Liver (tissue), 9 donors: ENCODE data around the gene CDC42BPG. TPM values are rescaled to one million over a fixed set of nuclear protein-coding genes. Genes with fewer than 3 reads are reported as not detected.
A peak's percentile ranks its signal among the peaks of the same experiment; 100 is the strongest.

Experiments
- DNase-seq: peaks from one replicate; pipeline ENCODE4 v3.0.0-alpha.2; 2017; ENCODE audit warnings: low spot score
- H3K27ac ChIP-seq, 2 donors: one replicate each; pipeline ENCODE4 v1.7.0; 2013; ENCODE audit warnings: inconsistent platforms in 2 of 2, low read length in 2 of 2, control low read depth in 1 of 2, low read depth in 1 of 2, mild to moderate bottlenecking in 1 of 2
- H3K27me3 ChIP-seq, 4 donors: one replicate each; pipeline versions ENCODE4 v1.6.1 to v1.7.0; 2013; ENCODE audit warnings: low read length in 3 of 4, inconsistent platforms in 1 of 4, mild to moderate bottlenecking in 1 of 4, moderate library complexity in 1 of 4; ENCODE audit not compliant: control insufficient read depth in 4 of 4, insufficient read depth in 4 of 4
- H3K36me3 ChIP-seq, 4 donors: one replicate each; pipeline versions ENCODE4 v1.6.1 to v1.7.0; 2013; ENCODE audit warnings: low read length in 3 of 4, mild to moderate bottlenecking in 3 of 4, low read depth in 1 of 4, moderate library complexity in 1 of 4; ENCODE audit not compliant: control insufficient read depth in 4 of 4, insufficient read depth in 3 of 4
- H3K4me1 ChIP-seq, 4 donors: one replicate each; pipeline versions ENCODE4 v1.6.1 to v1.7.0; 2013; ENCODE audit warnings: low read length in 3 of 4, mild to moderate bottlenecking in 3 of 4, moderate library complexity in 1 of 4; ENCODE audit not compliant: control insufficient read depth in 4 of 4, insufficient read depth in 4 of 4
- H3K4me3 ChIP-seq, 3 donors: one replicate each; pipeline versions ENCODE4 v1.6.1 to v1.7.0; 2013; ENCODE audit warnings: low read length in 3 of 3, control low read depth in 1 of 3, low read depth in 1 of 3, mild to moderate bottlenecking in 1 of 3
- H3K9ac ChIP-seq, 2 donors: one replicate each; pipeline ENCODE4 v1.7.0; 2013; ENCODE audit warnings: low read length in 2 of 2, mild to moderate bottlenecking in 2 of 2, moderate library complexity in 2 of 2, control low read depth in 1 of 2, low read depth in 1 of 2
- H3K9me3 ChIP-seq, 4 donors: one replicate each; pipeline versions ENCODE4 v1.6.1 to v1.7.0; 2013; ENCODE audit warnings: low read length in 3 of 4; ENCODE audit not compliant: control insufficient read depth in 4 of 4
- ATF3 ChIP-seq: IDR thresholded peaks from 2 replicates; pipeline ENCODE4 v1.6.1; 2016; ENCODE audit warnings: antibody characterized with exemption
- CTCF ChIP-seq: fragments of 150-350 bp; IDR thresholded peaks from 2 replicates; pipeline ENCODE4 v1.5.1; 2017; ENCODE audit warnings: improper control_type of control experiment, low read depth, low read length; ENCODE audit not compliant: missing input control
- EGR1 ChIP-seq, 2 donors: IDR thresholded peaks; 2 replicates each; pipeline ENCODE4 v1.6.1; 2016 to 2018; ENCODE audit warnings: antibody characterized with exemption in 2 of 2, low read depth in 2 of 2
- FOXA1 ChIP-seq: IDR thresholded peaks from 2 replicates; pipeline ENCODE4 v1.6.1; 2016; ENCODE audit warnings: antibody characterized with exemption
- FOXA2 ChIP-seq: IDR thresholded peaks from 2 replicates; pipeline ENCODE4 v1.6.1; 2016; ENCODE audit warnings: antibody characterized with exemption
- GABPA ChIP-seq, 2 donors: IDR thresholded peaks in 1 of 2; conservative IDR thresholded peaks in 1 of 2; 2 replicates each; pipeline ENCODE4 v1.6.1; 2016; ENCODE audit warnings: antibody characterized with exemption in 2 of 2, mild to moderate bottlenecking in 1 of 2, moderate library complexity in 1 of 2
- HNF4A ChIP-seq, 2 donors: conservative IDR thresholded peaks; 2 replicates each; pipeline ENCODE4 v1.6.1; 2016; ENCODE audit warnings: antibody characterized with exemption in 2 of 2, mild to moderate bottlenecking in 2 of 2
- HNF4G ChIP-seq: IDR thresholded peaks from 2 replicates; pipeline ENCODE4 v1.6.1; 2016; ENCODE audit warnings: antibody characterized with exemption
- JUND ChIP-seq, 2 donors: IDR thresholded peaks; 2 replicates each; pipeline ENCODE4 v1.6.1; 2016; ENCODE audit warnings: antibody characterized with exemption in 2 of 2
- MAX ChIP-seq: IDR thresholded peaks from 2 replicates; pipeline ENCODE4 v1.6.1; 2016; ENCODE audit warnings: antibody characterized with exemption
- NR2F2 ChIP-seq: IDR thresholded peaks from 2 replicates; pipeline ENCODE4 v1.6.1; 2016; ENCODE audit warnings: antibody characterized with exemption
- RAD21 ChIP-seq, 2 donors: IDR thresholded peaks; 2 replicates each; pipeline ENCODE4 v1.6.1; 2016; ENCODE audit warnings: antibody characterized with exemption in 2 of 2, mild to moderate bottlenecking in 2 of 2
- RXRA ChIP-seq, 2 donors: IDR thresholded peaks; 2 replicates each; pipeline ENCODE4 v1.6.1; 2017 to 2018; ENCODE audit warnings: antibody characterized with exemption in 2 of 2, mild to moderate bottlenecking in 1 of 2
- SP1 ChIP-seq: IDR thresholded peaks from 2 replicates; pipeline ENCODE4 v1.6.1; 2018; ENCODE audit warnings: antibody characterized with exemption, mild to moderate bottlenecking
- TAF1 ChIP-seq: conservative IDR thresholded peaks from 2 replicates; pipeline ENCODE4 v1.6.1; 2016; ENCODE audit warnings: antibody characterized with exemption, mild to moderate bottlenecking
- YY1 ChIP-seq: IDR thresholded peaks from 2 replicates; pipeline ENCODE4 v1.6.1; 2016; ENCODE audit warnings: antibody characterized with exemption, mild to moderate bottlenecking
- ZBTB33 ChIP-seq: IDR thresholded peaks from 2 replicates; pipeline ENCODE4 v1.6.1; 2016; ENCODE audit warnings: antibody characterized with exemption
- WGBS: extraction: QIAGEN DNeasy Blood & Tissue Kit; methylation state at CpG from one replicate; pipeline ENCODE4 v1.1.7; 2013; 5-methylcytosine and 5-hydroxymethylcytosine counted together
- polyA plus RNA-seq, 2 donors: library from polyadenylated mRNA; stranded (reverse) in 1 of 2; unstranded in 1 of 2; fragments of 200-250 nt in 1 of 2; fragments of >200 nt in 1 of 2; fragmentation: Nextera tagmentation in 1 of 2; extraction: Ambion mirVana in 1 of 2; gene quantifications; one replicate each; pipeline versions ENCODE4 v1.2.1 to v1.2.3, GENCODE V29; 2013 to 2015
- total RNA-seq, 2 donors: library from RNA; depleted of rRNA; stranded (reverse); fragments of >200 nt; gene quantifications; one replicate each; pipeline ENCODE4 v1.2.3, GENCODE V29; 2014
- donor health status: healthy.
- donor health status: healthy.
- donor health status: healthy.
- donor health status: healthy.
- donor health status: healthy.

The CDC42BPG gene
- 1 to 10 TPM in 1 of 2 donors, under 1 TPM in 1; 0.75 to 1.2 TPM for total RNA-seq
- polyA plus RNA-seq: under 1 TPM; 0.18 to 0.40 TPM

GRCh38 chr11:64844330-64845128 lies at the start of gene CDC42BPG:
Gene CDC42BPG, minus strand, starts transcription at chr11:64844653. Its CDS starts 84 bp downstream, at chr11:64844569.
- Histone ChIP-seq H3K27ac (no peak within 1 kb of the TSS), H3K36me3 (no peaks in the 10 kb centered on the region), H3K4me1 (peaks cover 13 to 30% (median 25%) of the 10 kb centered on the region in 4 donors), H3K9me3 (no peaks in the 10 kb centered on the region), H3K27me3 (no peaks in the 10 kb centered on the region), H3K9ac (no peak within 1 kb of the TSS), H3K4me3 (peak within 1 kb of the TSS in 2 of 3 donors; percentile 42 to 50)
- 4% methylated on average over 96 of the region's 96 CpGs for WGBS
- TF ChIP-seq YY1 (no peak), JUND (IDR thresholded peaks at IDR 0.05) (no peak), GABPA (IDR thresholded peaks at IDR 0.05 in 1 of 2, conservative IDR thresholded peaks at IDR 0.05 in 1 of 2) (no peak), CTCF (peak; percentile 34), MAX (no peak), SP1 (no peak), FOXA2 (no peak), ATF3 (no peak), EGR1 (IDR thresholded peaks at IDR 0.05; ENCODE audit: low read depth in 2 of 2) (peak; percentile 72), HNF4G (no peak), TAF1 (no peak), FOXA1 (no peak), NR2F2 (no peak), RAD21 (IDR thresholded peaks at IDR 0.05) (peak in 1 of 2 donors; percentile 59), HNF4A (conservative IDR thresholded peaks at IDR 0.05) (no peak), RXRA (IDR thresholded peaks at IDR 0.05) (no peak)
- peak; percentile 72 for DNase-seq

- H3K9me3 ChIP-seq: no peaks in the 10 kb centered on the region
- H3K9ac ChIP-seq: peak overlapping the region; percentile 73 to 89
- H3K36me3 ChIP-seq: peaks cover 4 to 29% (median 12%) of the 10 kb centered on the region in 4 donors
- peak overlapping the region; percentile 50 to 83 (median 81) for H3K4me3 ChIP-seq
- H3K27ac ChIP-seq: peak overlapping the region; percentile 86 to 89
- WGBS: 33% methylated on average over 25 of the region's 25 CpGs
- DNase-seq: peak; percentile 74
- no peaks in the 10 kb centered on the region for H3K27me3 ChIP-seq
- peaks cover 20 to 53% (median 42%) of the 10 kb centered on the region in 4 donors for H3K4me1 ChIP-seq
- TF ChIP-seq SP1: peak; percentile 84
- peak; percentile 87 for TF ChIP-seq TAF1
- TF ChIP-seq RXRA (IDR thresholded peaks at IDR 0.05): peak; percentile 77 to 92
- peak; percentile 38 for TF ChIP-seq CTCF
- TF ChIP-seq FOXA2: peak; percentile 13
- TF ChIP-seq MAX: no peak
- no peak for TF ChIP-seq ZBTB33
- no peak for TF ChIP-seq JUND (IDR thresholded peaks at IDR 0.05)
- peak; percentile 44 for TF ChIP-seq NR2F2
- TF ChIP-seq HNF4A (conservative IDR thresholded peaks at IDR 0.05): peak; percentile 94 to 98
- peak in 1 of 2 donors; percentile 73 for TF ChIP-seq GABPA (IDR thresholded peaks at IDR 0.05 in 1 of 2, conservative IDR thresholded peaks at IDR 0.05 in 1 of 2)
- TF ChIP-seq YY1: peak; percentile 72
- no peak for TF ChIP-seq ATF3
- TF ChIP-seq HNF4G: peak; percentile 77
- TF ChIP-seq EGR1 (IDR thresholded peaks at IDR 0.05; ENCODE audit: low read depth in 2 of 2): no peak
- TF ChIP-seq RAD21 (IDR thresholded peaks at IDR 0.05): peak; percentile 45 to 50
- peak; percentile 41 for TF ChIP-seq FOXA1
Observed at GRCh38 chr11:64893194-64894069, 49.0 kb upstream of the CDC42BPG start.
